ENCODE data around the gene TMEM253.

GRCh38 chr14:21089271-21089670 is 11.6 kb upstream of the TMEM253 start:
- TF ChIP-seq EZH2phosphoT487 (IDR thresholded peaks at IDR 0.05; ENCODE audit: unreplicated experiment) (no peak), ETS1 (IDR thresholded peaks at IDR 0.05) (no peak), CTCF (conservative IDR thresholded peaks at IDR 0.05; ENCODE audit: low read depth in 2 of 2) (no peak), NANOG (IDR thresholded peaks at IDR 0.05; ENCODE audit: borderline replicate concordance) (no peak), EZH2 (IDR thresholded peaks at IDR 0.05; ENCODE audit: low read depth, unreplicated experiment) (no peak), REST (IDR thresholded peaks at IDR 0.05; ENCODE audit: unreplicated experiment) (no peak), POLR2AphosphoS5 (IDR thresholded peaks at IDR 0.05; ENCODE audit: low read depth) (no peak), CREB1 (CRISPR knock-in tag; IDR thresholded peaks at IDR 0.05; ENCODE audit: low read depth) (no peak), ZNF114 (CRISPR knock-in tag; IDR thresholded peaks at IDR 0.05) (no peak), JUNB (IDR thresholded peaks at IDR 0.05; ENCODE audit: unreplicated experiment) (no peak)

Measured in GM23338 (cell line).